Measurements from ENCODE around the gene RNU6-1.

DNA sequence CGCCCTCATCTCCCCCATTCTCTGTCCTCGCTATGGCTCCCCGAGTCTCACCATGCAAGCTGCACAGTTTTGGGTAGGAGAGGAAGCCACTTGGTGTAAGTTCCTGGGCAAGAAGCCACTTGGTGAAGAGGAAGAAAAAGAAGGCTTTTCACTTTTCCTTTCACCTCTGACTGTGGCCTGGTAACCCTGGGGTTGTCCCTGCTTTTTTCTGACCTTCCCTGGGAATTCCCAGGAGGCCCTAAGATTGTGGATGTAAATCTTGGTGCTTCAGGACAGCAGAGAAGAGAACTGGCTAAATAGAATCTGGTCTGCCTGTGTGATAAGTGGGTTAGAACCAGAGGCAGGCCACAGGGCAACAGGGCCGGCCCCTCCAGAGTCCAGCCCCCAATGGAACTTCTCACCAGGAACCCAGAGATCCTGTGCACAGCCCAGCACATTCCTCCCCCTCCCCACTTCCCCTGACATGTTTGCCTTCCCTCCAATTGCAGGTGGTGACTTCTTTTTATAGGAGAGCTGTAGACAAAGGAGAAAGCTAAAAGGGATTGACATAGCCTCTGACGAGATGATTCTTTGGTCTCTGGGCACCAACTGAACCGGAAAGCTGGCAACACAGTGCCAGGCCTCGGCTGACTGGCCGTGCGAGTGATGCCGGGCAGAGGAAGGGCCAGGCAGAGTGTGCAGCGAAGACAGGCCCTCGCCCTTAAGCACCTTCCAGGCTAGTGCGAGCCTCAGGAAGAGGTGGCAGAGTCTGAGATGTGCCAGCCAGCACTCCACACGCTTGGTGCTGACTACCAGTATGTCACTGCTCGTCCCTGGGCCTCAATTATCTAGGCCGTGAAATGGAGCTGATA lies 34.0 kb downstream of the RNU6-1 start:
- TF ChIP-seq, protein P1, sequence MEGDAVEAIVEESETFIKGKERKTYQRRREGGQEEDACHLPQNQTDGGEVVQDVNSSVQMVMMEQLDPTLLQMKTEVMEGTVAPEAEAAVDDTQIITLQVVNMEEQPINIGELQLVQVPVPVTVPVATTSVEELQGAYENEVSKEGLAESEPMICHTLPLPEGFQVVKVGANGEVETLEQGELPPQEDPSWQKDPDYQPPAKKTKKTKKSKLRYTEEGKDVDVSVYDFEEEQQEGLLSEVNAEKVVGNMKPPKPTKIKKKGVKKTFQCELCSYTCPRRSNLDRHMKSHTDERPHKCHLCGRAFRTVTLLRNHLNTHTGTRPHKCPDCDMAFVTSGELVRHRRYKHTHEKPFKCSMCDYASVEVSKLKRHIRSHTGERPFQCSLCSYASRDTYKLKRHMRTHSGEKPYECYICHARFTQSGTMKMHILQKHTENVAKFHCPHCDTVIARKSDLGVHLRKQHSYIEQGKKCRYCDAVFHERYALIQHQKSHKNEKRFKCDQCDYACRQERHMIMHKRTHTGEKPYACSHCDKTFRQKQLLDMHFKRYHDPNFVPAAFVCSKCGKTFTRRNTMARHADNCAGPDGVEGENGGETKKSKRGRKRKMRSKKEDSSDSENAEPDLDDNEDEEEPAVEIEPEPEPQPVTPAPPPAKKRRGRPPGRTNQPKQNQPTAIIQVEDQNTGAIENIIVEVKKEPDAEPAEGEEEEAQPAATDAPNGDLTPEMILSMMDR (IDR thresholded peaks at IDR 0.05; ENCODE audit: low read length): no peak
- no peak for TF ChIP-seq EZH2 (IDR thresholded peaks at IDR 0.05; ENCODE audit: borderline replicate concordance, low read length)

Measured in OCI-LY1 (cell line).